GM12878 (cell line): ENCODE measurements around the gene TMSB4X.

ENCODE experiments used
- JUND ChIP-seq: IDR thresholded peaks from 2 replicates; pipeline ENCODE4 v1.6.1; 2012; ENCODE audit warnings: low read depth, mild to moderate bottlenecking, low read length, improper control_type of control experiment, moderate library complexity
- NFIC ChIP-seq: IDR thresholded peaks from 2 replicates; pipeline ENCODE4 v1.6.1; 2012; ENCODE audit warnings: low read depth, mild to moderate bottlenecking, inconsistent platforms, low read length, moderate library complexity
- POLR2AphosphoS5 ChIP-seq: IDR thresholded peaks from 2 replicates; pipeline ENCODE4 v1.6.1; 2011; ENCODE audit warnings: mild to moderate bottlenecking, low read length, inconsistent platforms
- SMAD1 ChIP-seq: fragments of 450-650 bp; IDR thresholded peaks from 2 replicates; pipeline ENCODE4 v1.6.1; 2018; ENCODE audit warnings: mild to moderate bottlenecking, low read depth; ENCODE audit not compliant: partially characterized antibody
- TAF1 ChIP-seq: IDR thresholded peaks from 2 replicates; pipeline ENCODE4 v1.6.1; 2011; ENCODE audit warnings: mild to moderate bottlenecking, low read depth, low read length, borderline replicate concordance
- YY1 ChIP-seq: IDR thresholded peaks from 2 replicates; pipeline ENCODE4 v1.6.1; 2011; ENCODE audit warnings: low read depth, mild to moderate bottlenecking, low read length
- ZNF274 ChIP-seq: IDR thresholded peaks from one replicate; pipeline ENCODE4 v1.8.0; 2011; ENCODE audit not compliant: insufficient read length, insufficient read depth
- TF ChIP-seq, protein P1 (sequence below), 3 experiments: IDR thresholded peaks in 2 of 3; conservative IDR thresholded peaks in 1 of 3; 2 replicates each; pipeline ENCODE4 v1.5.1; 2011; ENCODE audit warnings: low read depth in 3 of 3, low read length in 3 of 3, mild to moderate bottlenecking in 3 of 3, control low read depth in 2 of 3, moderate library complexity in 2 of 3, inconsistent platforms in 1 of 3, mixed read lengths in 1 of 3; ENCODE audit not compliant: control insufficient read depth in 2 of 3, insufficient read depth in 1 of 3; ENCODE audit errors: extremely low read depth in 1 of 3
- TF ChIP-seq, protein P2 (sequence below): fragments of 450-650 bp; formaldehyde crosslinking; IDR thresholded peaks from 2 replicates; pipeline ENCODE4 v1.5.0; 2022; ENCODE audit warnings: mild to moderate bottlenecking, missing genetic modification characterization

DNA sequence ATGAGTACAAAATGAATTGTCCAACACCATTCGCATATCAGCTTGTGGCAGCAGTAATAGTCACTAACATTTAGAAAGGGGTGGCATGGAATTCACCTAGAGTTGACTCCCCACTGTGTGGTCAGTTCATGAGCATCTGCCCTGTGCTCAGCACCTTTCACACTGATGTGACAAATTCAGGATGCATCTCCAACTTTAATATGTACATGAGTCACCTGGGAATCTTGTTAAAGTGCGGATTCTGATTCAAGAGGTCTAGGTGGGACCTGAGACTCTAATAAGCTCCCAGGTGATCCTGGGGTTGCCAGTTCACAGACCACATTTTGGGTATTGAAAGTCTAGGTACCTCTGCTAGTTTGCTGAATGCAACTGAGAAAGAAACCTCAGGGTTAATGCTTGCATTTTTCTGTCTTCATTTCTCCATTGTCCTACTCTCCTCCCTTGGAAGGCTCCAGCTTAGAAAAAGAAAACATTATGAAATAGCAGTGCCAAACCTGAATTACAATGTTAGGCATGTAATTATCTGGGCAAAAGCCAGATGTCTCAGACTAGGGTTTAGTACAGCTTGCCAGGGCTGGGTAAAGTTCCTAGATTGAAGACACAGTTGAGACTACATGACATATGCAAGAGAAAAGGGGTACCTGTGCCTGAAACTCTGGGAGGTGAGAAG lies 32.7 kb downstream of the TMSB4X start:
- TF ChIP-seq, protein P1, sequence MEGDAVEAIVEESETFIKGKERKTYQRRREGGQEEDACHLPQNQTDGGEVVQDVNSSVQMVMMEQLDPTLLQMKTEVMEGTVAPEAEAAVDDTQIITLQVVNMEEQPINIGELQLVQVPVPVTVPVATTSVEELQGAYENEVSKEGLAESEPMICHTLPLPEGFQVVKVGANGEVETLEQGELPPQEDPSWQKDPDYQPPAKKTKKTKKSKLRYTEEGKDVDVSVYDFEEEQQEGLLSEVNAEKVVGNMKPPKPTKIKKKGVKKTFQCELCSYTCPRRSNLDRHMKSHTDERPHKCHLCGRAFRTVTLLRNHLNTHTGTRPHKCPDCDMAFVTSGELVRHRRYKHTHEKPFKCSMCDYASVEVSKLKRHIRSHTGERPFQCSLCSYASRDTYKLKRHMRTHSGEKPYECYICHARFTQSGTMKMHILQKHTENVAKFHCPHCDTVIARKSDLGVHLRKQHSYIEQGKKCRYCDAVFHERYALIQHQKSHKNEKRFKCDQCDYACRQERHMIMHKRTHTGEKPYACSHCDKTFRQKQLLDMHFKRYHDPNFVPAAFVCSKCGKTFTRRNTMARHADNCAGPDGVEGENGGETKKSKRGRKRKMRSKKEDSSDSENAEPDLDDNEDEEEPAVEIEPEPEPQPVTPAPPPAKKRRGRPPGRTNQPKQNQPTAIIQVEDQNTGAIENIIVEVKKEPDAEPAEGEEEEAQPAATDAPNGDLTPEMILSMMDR (IDR thresholded peaks at IDR 0.05 in 2 of 3, conservative IDR thresholded peaks at IDR 0.05 in 1 of 3; ENCODE audit: control insufficient read depth in 2 of 3, extremely low read depth in 1 of 3, insufficient read depth in 1 of 3, low read depth in 3 of 3, low read length in 3 of 3), result no peak
- no peak for TF ChIP-seq JUND
- TF ChIP-seq, protein P2, sequence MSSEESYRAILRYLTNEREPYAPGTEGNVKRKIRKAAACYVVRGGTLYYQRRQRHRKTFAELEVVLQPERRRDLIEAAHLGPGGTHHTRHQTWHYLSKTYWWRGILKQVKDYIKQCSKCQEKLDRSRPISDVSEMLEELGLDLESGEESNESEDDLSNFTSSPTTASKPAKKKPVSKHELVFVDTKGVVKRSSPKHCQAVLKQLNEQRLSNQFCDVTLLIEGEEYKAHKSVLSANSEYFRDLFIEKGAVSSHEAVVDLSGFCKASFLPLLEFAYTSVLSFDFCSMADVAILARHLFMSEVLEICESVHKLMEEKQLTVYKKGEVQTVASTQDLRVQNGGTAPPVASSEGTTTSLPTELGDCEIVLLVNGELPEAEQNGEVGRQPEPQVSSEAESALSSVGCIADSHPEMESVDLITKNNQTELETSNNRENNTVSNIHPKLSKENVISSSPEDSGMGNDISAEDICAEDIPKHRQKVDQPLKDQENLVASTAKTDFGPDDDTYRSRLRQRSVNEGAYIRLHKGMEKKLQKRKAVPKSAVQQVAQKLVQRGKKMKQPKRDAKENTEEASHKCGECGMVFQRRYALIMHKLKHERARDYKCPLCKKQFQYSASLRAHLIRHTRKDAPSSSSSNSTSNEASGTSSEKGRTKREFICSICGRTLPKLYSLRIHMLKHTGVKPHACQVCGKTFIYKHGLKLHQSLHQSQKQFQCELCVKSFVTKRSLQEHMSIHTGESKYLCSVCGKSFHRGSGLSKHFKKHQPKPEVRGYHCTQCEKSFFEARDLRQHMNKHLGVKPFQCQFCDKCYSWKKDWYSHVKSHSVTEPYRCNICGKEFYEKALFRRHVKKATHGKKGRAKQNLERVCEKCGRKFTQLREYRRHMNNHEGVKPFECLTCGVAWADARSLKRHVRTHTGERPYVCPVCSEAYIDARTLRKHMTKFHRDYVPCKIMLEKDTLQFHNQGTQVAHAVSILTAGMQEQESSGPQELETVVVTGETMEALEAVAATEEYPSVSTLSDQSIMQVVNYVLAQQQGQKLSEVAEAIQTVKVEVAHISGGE (CRISPR knock-in tag), result no peak
- TF ChIP-seq TAF1, result no peak
- TF ChIP-seq ZNF274, result no peak
- TF ChIP-seq NFIC, result no peak; the same call in 1 of the 2 replicates
- 0 out of 2 replicates have a peak, but pooled peaks have one; percentile 54 for TF ChIP-seq POLR2AphosphoS5
- TF ChIP-seq YY1, result no peak
- TF ChIP-seq SMAD1, result no peak
